ENCODE data around the gene SRSF11. TPM values are rescaled to one million over a fixed set of nuclear protein-coding genes. Genes with fewer than 3 reads are reported as not detected.
"Not testable (repeated sequence)": the region's sequence is repeated elsewhere in the genome, so short reads cannot be mapped to it uniquely, and the experiment has no call there.

The SRSF11 gene
- total RNA-seq, 1 experiment from 2014 or later, result 112 TPM

DNA sequence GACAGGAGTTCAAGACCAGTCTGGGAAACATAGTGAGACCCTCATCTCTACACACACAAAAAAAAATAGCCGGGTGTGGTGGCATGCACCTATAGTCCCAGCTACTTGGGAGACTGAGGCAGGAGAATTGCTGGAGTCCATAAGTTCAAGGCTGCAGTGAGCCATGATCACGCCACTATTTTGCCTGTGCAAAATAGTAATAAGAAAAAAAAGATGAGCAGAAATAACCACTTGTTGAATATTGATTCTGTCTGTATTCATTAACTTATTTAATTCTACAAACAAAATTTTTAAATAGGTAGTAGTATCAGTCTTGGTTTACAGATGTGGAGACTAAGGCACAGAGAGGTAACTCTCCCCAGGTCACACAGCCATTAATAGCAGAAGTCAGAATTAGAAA lies 32.7 kb upstream of the SRSF11 start:
- no peak overlapping the region for H3K4me2 ChIP-seq (ENCODE audit: low read length)
- H3K4me1 ChIP-seq (ENCODE audit: insufficient read depth, low read length), result no peaks in the 10 kb centered on the region
- no peaks in the 10 kb centered on the region for H3K9me3 ChIP-seq (ENCODE audit: low read length)
- no peaks in the 10 kb centered on the region for H3F3A ChIP-seq (ENCODE audit: low read length, unreplicated experiment)
- ChIA-PET CTCF (no interaction called here), POLR2A (ENCODE audit: unreplicated experiment) (no interaction called here)
- intact Hi-C loops (cut with micrococcal nuclease), result no loop called here
- TF ChIP-seq, protein P1, sequence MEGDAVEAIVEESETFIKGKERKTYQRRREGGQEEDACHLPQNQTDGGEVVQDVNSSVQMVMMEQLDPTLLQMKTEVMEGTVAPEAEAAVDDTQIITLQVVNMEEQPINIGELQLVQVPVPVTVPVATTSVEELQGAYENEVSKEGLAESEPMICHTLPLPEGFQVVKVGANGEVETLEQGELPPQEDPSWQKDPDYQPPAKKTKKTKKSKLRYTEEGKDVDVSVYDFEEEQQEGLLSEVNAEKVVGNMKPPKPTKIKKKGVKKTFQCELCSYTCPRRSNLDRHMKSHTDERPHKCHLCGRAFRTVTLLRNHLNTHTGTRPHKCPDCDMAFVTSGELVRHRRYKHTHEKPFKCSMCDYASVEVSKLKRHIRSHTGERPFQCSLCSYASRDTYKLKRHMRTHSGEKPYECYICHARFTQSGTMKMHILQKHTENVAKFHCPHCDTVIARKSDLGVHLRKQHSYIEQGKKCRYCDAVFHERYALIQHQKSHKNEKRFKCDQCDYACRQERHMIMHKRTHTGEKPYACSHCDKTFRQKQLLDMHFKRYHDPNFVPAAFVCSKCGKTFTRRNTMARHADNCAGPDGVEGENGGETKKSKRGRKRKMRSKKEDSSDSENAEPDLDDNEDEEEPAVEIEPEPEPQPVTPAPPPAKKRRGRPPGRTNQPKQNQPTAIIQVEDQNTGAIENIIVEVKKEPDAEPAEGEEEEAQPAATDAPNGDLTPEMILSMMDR (conservative IDR thresholded peaks at IDR 0.05; ENCODE audit: low read depth, low read length), result no peak
- no peak for TF ChIP-seq EZH2phosphoT487 (IDR thresholded peaks at IDR 0.05; ENCODE audit: borderline replicate concordance, low read length)
- no peak for TF ChIP-seq EZH2 (IDR thresholded peaks at IDR 0.05; ENCODE audit: low read length, unreplicated experiment)
- H3K27ac ChIP-seq (ENCODE audit: low read length), result no peak overlapping the region
- no peak overlapping the region for H3K9ac ChIP-seq (ENCODE audit: low read length)
- no peaks in the 10 kb centered on the region for H3K36me3 ChIP-seq (ENCODE audit: low read depth, low read length)
- H3K79me2 ChIP-seq (ENCODE audit: low read length), result peaks cover 16% of the 10 kb centered on the region
- no peaks in the 10 kb centered on the region for H4K20me1 ChIP-seq (ENCODE audit: low read length)
- ATAC-seq (no peak), DNase-seq (no peak)
- no TSS peak for BruUV-seq (replicated peaks)
- no peak overlapping the region for H2AFZ ChIP-seq (ENCODE audit: low read length)
- H3K27me3 ChIP-seq (ENCODE audit: low read length), result no peaks in the 10 kb centered on the region
- no peaks in the 10 kb centered on the region for H3K9me2 ChIP-seq (replicated peaks; ENCODE audit: low read length)
- no peak overlapping the region for H3K4me3 ChIP-seq (ENCODE audit: low read length)

DNA sequence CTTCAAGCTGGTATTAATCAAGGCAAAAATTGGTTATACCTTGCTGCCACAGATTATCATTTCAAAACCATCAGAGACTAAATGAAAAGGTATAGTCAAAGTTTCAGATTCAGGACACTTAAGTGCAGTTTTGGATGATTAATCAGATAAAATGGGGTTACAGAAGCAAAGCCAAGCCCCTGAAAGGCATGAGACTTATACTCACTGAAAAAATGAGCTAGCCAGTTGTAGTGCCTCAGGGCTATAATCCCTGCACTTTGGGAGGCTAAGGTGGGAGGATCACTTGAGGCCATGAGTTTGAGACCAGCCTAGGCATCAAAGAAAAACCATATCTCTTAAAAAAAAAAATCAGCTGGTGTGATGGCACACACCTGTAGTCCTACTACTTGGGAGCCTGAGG lies 31.0 kb upstream of the SRSF11 start:
- Histone ChIP-seq H3K4me2 (ENCODE audit: low read length) (no peak overlapping the region), H3K36me3 (ENCODE audit: low read depth, low read length) (no peaks in the 10 kb centered on the region), H3K9me3 (ENCODE audit: low read length) (no peaks in the 10 kb centered on the region), H3K4me3 (ENCODE audit: low read length) (no peak overlapping the region), H3K27ac (ENCODE audit: low read length) (no peak overlapping the region), H3K27me3 (ENCODE audit: low read length) (no peaks in the 10 kb centered on the region), H4K20me1 (ENCODE audit: low read length) (no peaks in the 10 kb centered on the region), H3K9ac (ENCODE audit: low read length) (no peak overlapping the region), H3K4me1 (ENCODE audit: insufficient read depth, low read length) (no peaks in the 10 kb centered on the region), H3K9me2 (replicated peaks; ENCODE audit: low read length) (no peaks in the 10 kb centered on the region), H3F3A (ENCODE audit: low read length, unreplicated experiment) (no peaks in the 10 kb centered on the region), H3K79me2 (ENCODE audit: low read length) (peaks cover 22% of the 10 kb centered on the region), H2AFZ (ENCODE audit: low read length) (no peak overlapping the region)
- intact Hi-C loops (cut with micrococcal nuclease), result no loop called here
- BruUV-seq (replicated peaks), result no TSS peak
- POLR2A ChIA-PET (ENCODE audit: unreplicated experiment), result no interaction called here
- TF ChIP-seq EZH2 (IDR thresholded peaks at IDR 0.05; ENCODE audit: low read length, unreplicated experiment) (no peak), EZH2phosphoT487 (IDR thresholded peaks at IDR 0.05; ENCODE audit: borderline replicate concordance, low read length) (no peak)
- TF ChIP-seq, protein P1 (conservative IDR thresholded peaks at IDR 0.05; ENCODE audit: low read depth, low read length), result no peak
- ATAC-seq (no peak), DNase-seq (no peak)
- CTCF ChIA-PET, result interaction anchor here (0.6 kb wide), 1 partner anchor 395 kb away, joined by 4 read pairs; no protein-coding TSS in a partner anchor

DNA sequence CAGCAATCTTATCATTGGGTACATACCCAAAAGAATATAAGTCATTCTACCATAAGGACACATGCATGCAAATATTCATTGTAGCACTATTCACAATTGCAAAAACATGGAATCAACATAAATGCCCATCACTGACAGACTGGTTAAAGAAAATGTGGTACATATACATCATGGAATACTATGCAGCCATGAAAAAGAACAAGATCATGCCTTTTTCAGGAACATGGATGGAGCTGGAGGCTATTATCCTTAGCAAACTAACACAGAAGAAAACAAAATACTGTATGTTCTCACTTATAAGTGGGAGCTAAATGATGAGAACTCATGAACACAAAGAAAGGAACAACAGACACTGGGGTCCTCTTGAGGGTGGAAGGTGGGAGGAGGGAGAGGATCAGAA lies 28.7 kb upstream of the SRSF11 start:
- H3K4me1 ChIP-seq (ENCODE audit: insufficient read depth, low read length); H4K20me1 ChIP-seq (ENCODE audit: low read length); H3K9me2 ChIP-seq (replicated peaks; ENCODE audit: low read length); H3K9me3 ChIP-seq (ENCODE audit: low read length); ATAC-seq; DNase-seq; H3F3A ChIP-seq (ENCODE audit: low read length, unreplicated experiment); intact Hi-C loops (cut with micrococcal nuclease); H3K4me3 ChIP-seq (ENCODE audit: low read length); H2AFZ ChIP-seq (ENCODE audit: low read length); BruUV-seq (replicated peaks); H3K4me2 ChIP-seq (ENCODE audit: low read length); H3K36me3 ChIP-seq (ENCODE audit: low read depth, low read length); H3K27me3 ChIP-seq (ENCODE audit: low read length); CTCF ChIA-PET; H3K27ac ChIP-seq (ENCODE audit: low read length); H3K9ac ChIP-seq (ENCODE audit: low read length): not testable (repeated sequence)
- peaks cover 32% of the 10 kb centered on the region for H3K79me2 ChIP-seq (ENCODE audit: low read length)
- POLR2A ChIA-PET (ENCODE audit: unreplicated experiment), result interaction anchor here (0.6 kb wide), 1 partner anchor 9 kb away, joined by 6 read pairs; no protein-coding TSS in a partner anchor

Data from PC-3 (cell line).